GM21576 (cell line): ENCODE measurements around the gene RGS14.

Experiments
- ATAC-seq: cut with Tn5 transposase; IDR thresholded peaks from one replicate; pipeline ENCODE4 v1.9.1; 2021; ENCODE audit warnings: mild to moderate bottlenecking, moderate library complexity; ENCODE audit not compliant: unreplicated experiment

The RGS14 gene

GRCh38 chr5:177377851-177378776, 20.4 kb downstream of the RGS14 start:
- ATAC-seq, result no peak

- ATAC-seq, result no peak
Measured at GRCh38 chr5:177378884-177379883, 21.5 kb downstream of the RGS14 start.

GRCh38 chr5:177380805-177381126, 23.0 kb downstream of the RGS14 start:
- ATAC-seq, result no peak

- no peak for ATAC-seq
Measured at GRCh38 chr5:177382423-177383029, 24.8 kb downstream of the RGS14 start.

- ATAC-seq, result no peak
Measured at GRCh38 chr5:177383181-177383580, 25.5 kb downstream of the RGS14 start.

- no peak for ATAC-seq
Measured at GRCh38 chr5:177384134-177384533, 26.4 kb downstream of the RGS14 start, which contains the start of gene SLC34A1. Gene SLC34A1, plus strand, starts transcription at chr5:177384434. Its CDS starts 1,308 bp downstream, at chr5:177385742.

GRCh38 chr5:177385720-177386119, 28.0 kb downstream of the RGS14 start:
- no peak for ATAC-seq

- ATAC-seq, result no peak
Measured at GRCh38 chr5:177386542-177386941, 28.8 kb downstream of the RGS14 start.

- no peak for ATAC-seq
Measured at GRCh38 chr5:177387405-177387804, 29.7 kb downstream of the RGS14 start.

GRCh38 chr5:177388521-177389052, 30.9 kb downstream of the RGS14 start:
- no peak for ATAC-seq

GRCh38 chr5:177389241-177390169, 31.8 kb downstream of the RGS14 start:
- ATAC-seq, result peak; percentile 43

GRCh38 chr5:177390363-177391300, 32.9 kb downstream of the RGS14 start:
- ATAC-seq, result peak; percentile 60

- ATAC-seq, result no peak
Measured at GRCh38 chr5:177392765-177393164, 35.0 kb downstream of the RGS14 start.

GRCh38 chr5:177393206-177393765, 35.6 kb downstream of the RGS14 start:
- no peak for ATAC-seq

- ATAC-seq, result no peak
Measured at GRCh38 chr5:177393990-177394389, 36.3 kb downstream of the RGS14 start.

- ATAC-seq, result no peak
Measured at GRCh38 chr5:177396078-177396477, 38.4 kb downstream of the RGS14 start.

- ATAC-seq, result no peak
Measured at GRCh38 chr5:177396807-177397206, 39.1 kb downstream of the RGS14 start.

- no peak for ATAC-seq
Measured at GRCh38 chr5:177397875-177398390, 40.2 kb downstream of the RGS14 start.
